Measurements from ENCODE around the gene U2AF1L4.

- TF ChIP-seq CTCF (conservative IDR thresholded peaks at IDR 0.05; ENCODE audit: low read length) (no peak), EZH2phosphoT487 (IDR thresholded peaks at IDR 0.05; ENCODE audit: borderline replicate concordance, low read depth, low read length) (no peak)
Observed at GRCh38 chr19:35738887-35739229, 6.4 kb downstream of the U2AF1L4 start.

All from OCI-LY7 (cell line).